Panc1 (cell line): ENCODE measurements around the gene DNAH3.
"Not testable (repeated sequence)": the region's sequence is repeated elsewhere in the genome, so short reads cannot be mapped to it uniquely, and the experiment has no call there.

Experiments used
- CTCF ChIP-seq: fragments of 450-650 bp; IDR thresholded peaks from 2 replicates; pipeline ENCODE4 v1.5.1; 2017; ENCODE audit warnings: mild to moderate bottlenecking
- POLR2AphosphoS5 ChIP-seq: IDR thresholded peaks from 2 replicates; pipeline ENCODE4 v1.6.1; 2012; ENCODE audit warnings: mild to moderate bottlenecking, low read depth, low read length, moderate library complexity

- TF ChIP-seq CTCF, POLR2AphosphoS5: not testable (repeated sequence)
Observed at GRCh38 chr16:20929676-20930364, 220.8 kb downstream of the DNAH3 start.
